NCI-H2171 treated with DMSO at 0.1 percent for 48 hours (cell line): ENCODE measurements around the gene ZMYM4.
A peak's percentile ranks its signal among the peaks of the same experiment; 100 is the strongest.

Experiments used
- DNase-seq: peaks from one replicate; lab custom pipeline; 2025; lab: John Stamatoyannopoulos, UW

The ZMYM4 gene

DNA sequence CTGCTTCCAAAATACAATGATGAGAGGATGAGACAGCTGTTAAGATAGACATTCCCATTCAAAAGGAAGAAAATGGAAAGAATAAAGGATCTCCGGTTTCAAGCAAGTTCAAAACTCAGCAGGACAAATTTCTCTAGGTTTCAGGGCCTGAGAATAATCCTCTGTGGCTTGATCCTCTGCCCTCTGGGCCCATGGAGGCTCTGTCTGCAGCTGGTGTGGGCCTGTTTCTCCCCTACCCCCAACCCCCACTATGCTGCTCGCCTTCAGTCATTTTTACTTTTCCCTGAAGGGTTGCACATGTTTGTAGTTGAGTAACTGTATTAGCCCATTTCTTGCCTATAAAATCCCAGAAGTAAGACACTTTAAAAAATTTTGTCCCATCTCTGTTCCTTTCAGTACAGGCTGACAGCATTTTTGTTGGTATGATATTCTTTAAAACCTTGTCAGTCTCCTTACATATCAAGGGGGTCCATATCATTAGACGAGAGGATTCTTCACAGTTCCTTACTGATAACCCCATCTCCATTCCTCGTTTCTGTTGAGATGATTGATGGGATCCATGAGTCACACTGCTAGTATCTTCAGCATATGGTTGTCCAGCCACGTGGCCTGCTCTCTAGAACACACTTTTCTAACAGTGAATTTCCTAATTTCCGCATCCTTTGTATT lies 10.5 kb downstream of the ZMYM4 start:
- no peak for DNase-seq

GRCh38 chr1:35279555-35279904 lies 11.0 kb downstream of the ZMYM4 start:
- no peak for DNase-seq

GRCh38 chr1:35280006-35280405 lies 11.5 kb downstream of the ZMYM4 start:
- no peak for DNase-seq

DNA sequence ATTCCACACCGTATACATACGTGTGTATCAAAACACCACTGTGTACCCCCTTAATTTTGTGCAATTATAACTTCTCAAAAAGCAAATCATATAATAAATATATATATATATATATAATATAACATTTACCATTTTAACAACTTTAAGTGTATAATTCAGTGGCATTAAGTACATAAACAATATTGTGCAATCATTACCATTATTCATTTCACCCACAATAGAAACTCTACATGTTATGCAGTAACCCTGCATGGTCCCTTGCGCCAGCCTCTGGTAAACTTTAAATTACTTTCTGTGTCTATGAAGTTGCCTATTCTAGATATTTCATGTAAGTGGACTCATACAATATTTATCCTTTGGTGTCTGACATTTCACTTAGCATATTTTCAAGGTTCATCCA lies 13.1 kb downstream of the ZMYM4 start:
- DNase-seq = no peak

DNA sequence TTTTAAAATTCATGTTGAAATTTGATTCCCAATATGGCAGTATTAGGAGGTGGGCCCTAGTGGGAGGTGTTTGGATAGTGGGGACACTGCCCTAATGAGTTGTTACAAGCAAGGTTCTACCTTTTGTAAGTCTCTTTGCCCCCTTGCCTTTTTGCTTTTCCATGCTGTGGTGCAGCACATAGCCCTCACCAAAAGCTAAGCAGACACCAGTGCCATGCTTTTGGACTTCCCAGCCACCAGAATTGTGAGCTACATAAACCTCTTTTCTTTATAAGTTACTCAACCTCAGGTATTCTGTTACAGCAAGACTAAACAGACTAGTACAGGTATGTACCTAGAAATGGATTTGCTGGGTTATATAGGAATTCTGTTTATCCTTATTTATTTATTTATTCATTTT lies 13.7 kb downstream of the ZMYM4 start:
- no peak for DNase-seq

DNA sequence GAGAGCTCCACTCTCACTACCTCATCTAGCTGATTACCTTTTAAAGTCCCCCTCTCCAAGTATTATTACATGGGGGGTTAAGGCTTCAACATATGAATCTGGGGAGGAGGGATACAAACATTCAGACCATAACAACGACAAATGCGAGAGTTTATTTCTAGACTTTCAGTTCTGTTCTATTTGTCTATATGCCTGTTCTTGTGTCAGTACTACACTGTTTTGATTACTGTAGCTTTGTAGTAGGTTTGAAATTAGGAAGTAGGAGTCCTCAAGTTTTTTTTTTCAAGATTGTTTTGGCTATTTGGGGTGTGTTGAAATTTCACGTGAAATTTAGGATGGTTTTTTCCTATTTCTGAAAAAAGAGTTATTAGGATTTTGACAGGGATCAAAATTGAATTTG lies 16.3 kb downstream of the ZMYM4 start:
- no peak for DNase-seq

- no peak for DNase-seq
These were observed 17.5 kb downstream of the ZMYM4 start for GRCh38 chr1:35285771-35286606.

GRCh38 chr1:35287807-35288640 lies 19.5 kb downstream of the ZMYM4 start:
- DNase-seq = no peak

GRCh38 chr1:35288761-35289160 lies 20.3 kb downstream of the ZMYM4 start:
- no peak for DNase-seq

GRCh38 chr1:35290452-35290851 lies 21.9 kb downstream of the ZMYM4 start:
- no peak for DNase-seq

DNA sequence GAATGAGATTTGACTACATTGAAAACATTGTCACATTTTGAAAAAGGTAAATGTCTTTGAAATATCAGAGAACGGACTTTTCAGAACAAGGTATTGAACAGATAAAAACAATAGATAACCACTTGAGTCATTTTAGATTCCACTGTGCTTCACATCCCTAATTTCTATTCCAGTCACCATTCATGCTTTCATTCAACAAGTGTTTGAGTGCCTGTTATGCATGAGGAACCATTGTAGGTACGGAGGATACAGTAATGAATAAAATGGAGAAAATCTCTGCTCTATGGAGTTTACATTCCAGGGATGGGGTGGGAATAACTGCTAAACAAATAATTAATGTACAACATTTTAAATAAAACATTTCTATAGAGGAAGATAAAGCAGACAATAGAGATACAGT lies 26.3 kb downstream of the ZMYM4 start:
- DNase-seq = no peak

- no peak for DNase-seq
These were observed 29.4 kb downstream of the ZMYM4 start for GRCh38 chr1:35297886-35298285.

DNA sequence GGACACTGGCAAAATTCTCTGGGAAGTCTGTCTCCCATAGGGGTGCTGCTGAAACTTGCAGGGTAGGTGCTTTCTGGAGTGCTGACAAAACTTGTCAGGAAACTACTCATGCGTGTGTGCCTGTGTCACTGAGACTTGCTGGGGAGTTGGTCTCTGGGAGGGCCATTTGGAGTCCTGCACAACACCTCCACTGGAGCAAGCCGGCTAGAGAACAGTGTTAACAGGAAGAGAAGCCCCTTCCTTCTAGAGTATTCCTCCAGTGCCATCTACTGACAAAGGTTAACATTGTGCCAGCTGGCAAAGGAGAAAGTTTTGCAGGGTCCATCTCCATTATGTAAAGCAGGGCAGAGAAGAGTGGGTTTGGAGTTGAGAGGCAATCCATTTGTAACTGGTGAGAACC lies 30.0 kb downstream of the ZMYM4 start:
- peak; percentile 7 for DNase-seq

- no peak for DNase-seq
These were observed 31.9 kb downstream of the ZMYM4 start for GRCh38 chr1:35300376-35300775.

GRCh38 chr1:35301674-35302392 lies 33.3 kb downstream of the ZMYM4 start:
- no peak for DNase-seq

DNA sequence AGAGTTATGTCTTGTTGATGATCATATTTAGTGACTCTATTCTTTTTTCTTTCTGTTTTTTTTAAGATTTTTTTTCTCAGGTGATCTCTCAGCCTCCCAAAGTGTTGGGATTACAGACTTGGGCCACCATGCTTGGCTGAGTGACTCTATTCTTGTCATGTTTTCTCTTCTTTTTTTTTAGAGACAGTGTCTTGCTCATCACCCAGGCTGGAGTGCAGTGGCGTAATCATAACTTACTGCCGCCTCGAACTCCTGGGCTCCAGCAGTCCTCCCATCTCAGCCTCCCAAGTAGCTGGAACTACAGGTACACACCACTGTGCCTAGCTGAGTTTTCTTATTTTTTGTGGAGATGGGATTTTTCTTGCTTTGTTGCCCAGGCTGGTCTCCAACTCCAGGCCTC lies 36.9 kb downstream of the ZMYM4 start:
- DNase-seq = no peak

GRCh38 chr1:35315649-35316048 lies 47.1 kb downstream of the ZMYM4 start:
- no peak for DNase-seq

- no peak for DNase-seq
These were observed 47.8 kb downstream of the ZMYM4 start for GRCh38 chr1:35316264-35316663.

DNA sequence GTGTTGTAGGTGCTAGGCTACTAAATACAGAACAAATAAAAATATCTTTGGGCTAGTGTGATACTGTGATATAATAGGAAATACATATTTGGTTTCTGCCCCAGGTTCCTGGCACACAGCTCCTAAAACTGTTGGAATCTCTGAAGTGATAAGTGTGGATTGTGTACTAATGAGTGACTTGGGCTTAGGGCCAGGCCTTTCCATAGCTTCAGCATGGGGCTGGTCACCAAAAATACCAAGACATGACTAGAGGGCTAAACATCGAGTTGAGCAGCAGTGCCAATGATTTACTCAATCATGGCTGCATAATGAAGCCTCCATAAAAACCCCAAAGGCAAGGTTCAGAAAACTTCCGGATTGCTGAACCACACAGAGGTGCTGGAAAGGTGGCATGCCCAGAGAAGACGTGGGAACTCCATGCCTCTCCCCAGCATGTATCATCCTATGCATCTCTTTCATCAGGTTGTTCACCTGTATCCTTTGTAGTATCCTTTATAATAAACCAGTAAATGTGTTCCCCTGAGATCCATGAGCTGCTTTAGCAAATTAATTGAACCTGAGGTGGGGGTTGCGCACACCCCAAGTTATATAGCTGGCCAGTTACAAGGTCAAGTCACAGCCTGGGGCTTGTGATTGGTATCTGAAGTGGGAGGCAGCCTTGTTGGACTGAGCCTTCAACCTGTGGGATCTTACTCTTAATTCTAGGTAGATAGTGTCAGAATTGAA lies 51.6 kb downstream of the ZMYM4 start:
- no peak for DNase-seq

DNA sequence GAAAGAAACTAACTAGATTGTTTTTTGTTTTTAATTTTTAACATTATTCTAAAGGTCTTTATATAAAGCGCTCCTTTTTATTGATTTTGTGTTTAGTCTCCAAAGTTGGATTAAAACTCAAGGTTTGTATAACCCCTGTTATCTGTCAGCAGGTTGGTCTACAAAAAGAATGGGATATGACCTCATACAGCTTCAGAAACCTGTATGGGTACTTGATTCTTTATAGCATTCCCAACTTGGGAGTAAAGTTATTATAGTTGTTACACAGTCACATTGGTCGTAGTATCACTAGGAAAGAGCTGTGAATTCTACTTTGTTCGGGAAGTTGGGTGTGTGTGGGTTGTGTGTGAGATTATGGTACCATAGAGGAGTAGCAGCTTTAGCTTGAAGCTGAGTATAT lies 52.4 kb downstream of the ZMYM4 start:
- DNase-seq = no peak

- DNase-seq = no peak
These were observed 56.0 kb downstream of the ZMYM4 start for GRCh38 chr1:35324486-35324885.
